SK-N-SH treated with all-trans-retinoic acid at 6 μM for 48 hours (cell line): Measurements from ENCODE around the gene NIP7.

ENCODE experiments used
- BACH2 ChIP-seq: fragments of 250-450 bp; sonication (Bioruptor Pico); IDR thresholded peaks from 2 replicates; pipeline ENCODE4 v1.9.0; 2021; ENCODE audit warnings: mild to moderate bottlenecking, borderline replicate concordance
- CSDC2 ChIP-seq: fragments of 250-450 bp; sonication (Bioruptor Pico); IDR thresholded peaks from 2 replicates; pipeline ENCODE4 v1.5.0; 2020; ENCODE audit warnings: mild to moderate bottlenecking, moderate library complexity
- OSR1 ChIP-seq: fragments of 250-450 bp; sonication (Bioruptor Pico); IDR thresholded peaks from 2 replicates; pipeline ENCODE4 v1.8.0; 2022; ENCODE audit warnings: moderate library complexity, mild to moderate bottlenecking, inconsistent platforms
- RARB ChIP-seq: fragments of 250-450 bp; sonication (Bioruptor Pico); IDR thresholded peaks from 2 replicates; pipeline ENCODE4 v1.8.0; 2021; ENCODE audit warnings: mild to moderate bottlenecking, moderate library complexity
- ZFP30 ChIP-seq: fragments of 450-650 bp; formaldehyde crosslinking; IDR thresholded peaks from 2 replicates; pipeline ENCODE4 v1.5.0; 2022; ENCODE audit warnings: mild to moderate bottlenecking, moderate library complexity
- ZNF70 ChIP-seq: fragments of 450-650 bp; formaldehyde crosslinking; IDR thresholded peaks from 2 replicates; pipeline ENCODE4 v1.5.0; 2020; ENCODE audit warnings: mild to moderate bottlenecking, moderate library complexity
- ZNF8 ChIP-seq: fragments of 450-650 bp; formaldehyde crosslinking; IDR thresholded peaks from 2 replicates; pipeline ENCODE4 v1.5.0; 2020; ENCODE audit warnings: mild to moderate bottlenecking, moderate library complexity
- TF ChIP-seq, protein P1 (sequence below): fragments of 250-450 bp; sonication (Bioruptor Pico); IDR thresholded peaks from 2 replicates; pipeline ENCODE4 v1.5.1; 2020; ENCODE audit warnings: low read depth, mild to moderate bottlenecking, moderate library complexity

DNA sequence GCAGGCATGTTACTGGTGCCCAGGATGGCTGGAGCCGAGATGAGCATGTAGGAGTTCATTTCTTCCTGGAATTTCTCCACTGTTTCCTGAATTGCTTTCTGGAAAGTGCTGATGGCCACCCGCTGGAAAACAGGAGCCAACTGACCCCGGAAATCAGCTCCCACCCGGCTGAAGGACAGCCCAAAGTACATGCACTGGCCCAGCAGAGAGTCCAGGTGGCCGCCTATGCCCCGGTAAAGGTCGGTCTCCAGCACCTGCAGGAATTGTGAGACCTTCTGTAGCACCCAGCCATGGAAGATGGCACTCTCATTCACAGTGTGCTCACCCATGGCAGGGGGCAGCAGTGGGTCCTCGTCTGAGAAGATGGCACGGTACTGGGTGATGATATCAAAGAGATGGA, 4.9 kb upstream of the NIP7 start:
- no peak for TF ChIP-seq ZFP30 (CRISPR knock-in tag)
- no peak for TF ChIP-seq BACH2 (CRISPR knock-in tag)
- TF ChIP-seq CSDC2: no peak
- no peak for TF ChIP-seq RARB (CRISPR knock-in tag)
- TF ChIP-seq, protein P1, sequence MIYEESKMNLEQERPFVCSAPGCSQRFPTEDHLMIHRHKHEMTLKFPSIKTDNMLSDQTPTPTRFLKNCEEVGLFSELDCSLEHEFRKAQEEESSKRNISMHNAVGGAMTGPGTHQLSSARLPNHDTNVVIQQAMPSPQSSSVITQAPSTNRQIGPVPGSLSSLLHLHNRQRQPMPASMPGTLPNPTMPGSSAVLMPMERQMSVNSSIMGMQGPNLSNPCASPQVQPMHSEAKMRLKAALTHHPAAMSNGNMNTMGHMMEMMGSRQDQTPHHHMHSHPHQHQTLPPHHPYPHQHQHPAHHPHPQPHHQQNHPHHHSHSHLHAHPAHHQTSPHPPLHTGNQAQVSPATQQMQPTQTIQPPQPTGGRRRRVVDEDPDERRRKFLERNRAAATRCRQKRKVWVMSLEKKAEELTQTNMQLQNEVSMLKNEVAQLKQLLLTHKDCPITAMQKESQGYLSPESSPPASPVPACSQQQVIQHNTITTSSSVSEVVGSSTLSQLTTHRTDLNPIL (CRISPR knock-in tag): no peak
- no peak for TF ChIP-seq OSR1 (CRISPR knock-in tag)
- no peak for TF ChIP-seq ZNF70 (CRISPR knock-in tag)
- TF ChIP-seq ZNF8 (CRISPR knock-in tag): no peak
